ENCODE data around the gene HK2. TPM values are rescaled to one million over a fixed set of nuclear protein-coding genes. Genes with fewer than 3 reads are reported as not detected.

Gene HK2
- total RNA-seq, 4 donors from 2014 or later, result 0.29 to 8.6 (median 1.2) TPM

- H3K9me3 ChIP-seq, result no peaks in the 10 kb centered on the region
- H3K4me3 ChIP-seq, result no peak overlapping the region
- no peak for TF ChIP-seq POLR2A (IDR thresholded peaks at IDR 0.05)
- TF ChIP-seq, protein P1, sequence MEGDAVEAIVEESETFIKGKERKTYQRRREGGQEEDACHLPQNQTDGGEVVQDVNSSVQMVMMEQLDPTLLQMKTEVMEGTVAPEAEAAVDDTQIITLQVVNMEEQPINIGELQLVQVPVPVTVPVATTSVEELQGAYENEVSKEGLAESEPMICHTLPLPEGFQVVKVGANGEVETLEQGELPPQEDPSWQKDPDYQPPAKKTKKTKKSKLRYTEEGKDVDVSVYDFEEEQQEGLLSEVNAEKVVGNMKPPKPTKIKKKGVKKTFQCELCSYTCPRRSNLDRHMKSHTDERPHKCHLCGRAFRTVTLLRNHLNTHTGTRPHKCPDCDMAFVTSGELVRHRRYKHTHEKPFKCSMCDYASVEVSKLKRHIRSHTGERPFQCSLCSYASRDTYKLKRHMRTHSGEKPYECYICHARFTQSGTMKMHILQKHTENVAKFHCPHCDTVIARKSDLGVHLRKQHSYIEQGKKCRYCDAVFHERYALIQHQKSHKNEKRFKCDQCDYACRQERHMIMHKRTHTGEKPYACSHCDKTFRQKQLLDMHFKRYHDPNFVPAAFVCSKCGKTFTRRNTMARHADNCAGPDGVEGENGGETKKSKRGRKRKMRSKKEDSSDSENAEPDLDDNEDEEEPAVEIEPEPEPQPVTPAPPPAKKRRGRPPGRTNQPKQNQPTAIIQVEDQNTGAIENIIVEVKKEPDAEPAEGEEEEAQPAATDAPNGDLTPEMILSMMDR (IDR thresholded peaks at IDR 0.05), result no peak
- no peaks in the 10 kb centered on the region for H3K4me1 ChIP-seq
- intact Hi-C loops (cut with DNase I; ENCODE audit: low total_unique reads), result no loop called here
- H3K27me3 ChIP-seq, result no peaks in the 10 kb centered on the region
- no peaks in the 10 kb centered on the region for H3K36me3 ChIP-seq
- no peak for DNase-seq
- H3K27ac ChIP-seq, result no peak overlapping the region
These were observed 16.6 kb upstream of the HK2 start for GRCh38 chr2:74817304-74817675.

DNA sequence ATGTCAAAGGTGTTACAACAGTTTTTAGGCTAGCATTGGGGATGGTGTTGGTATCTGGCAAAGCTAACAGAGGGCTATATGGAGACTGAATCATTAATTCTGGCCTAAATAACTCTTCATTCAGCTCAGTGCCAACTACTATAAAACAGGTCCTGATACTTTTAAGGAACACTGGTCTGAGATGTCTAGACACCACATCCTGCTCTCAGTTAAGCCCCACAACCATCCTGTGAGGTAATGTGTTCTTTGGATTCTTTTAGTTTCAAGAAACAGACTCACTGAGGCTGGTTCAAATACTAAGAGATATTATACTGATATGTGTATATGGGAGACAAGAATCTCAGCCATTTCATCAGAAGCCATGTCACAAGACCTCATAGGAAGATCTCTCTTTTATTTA lies 14.2 kb upstream of the HK2 start:
- H3K4me3 ChIP-seq, result no peak overlapping the region
- no peaks in the 10 kb centered on the region for H3K4me1 ChIP-seq
- H3K36me3 ChIP-seq, result no peaks in the 10 kb centered on the region
- intact Hi-C loops (cut with DNase I; ENCODE audit: low total_unique reads), result no loop called here
- H3K27ac ChIP-seq, result no peak overlapping the region
- no peaks in the 10 kb centered on the region for H3K9me3 ChIP-seq
- no peaks in the 10 kb centered on the region for H3K27me3 ChIP-seq
- no peak for DNase-seq
- no peak for TF ChIP-seq POLR2A (IDR thresholded peaks at IDR 0.05)
- TF ChIP-seq, protein P1 (IDR thresholded peaks at IDR 0.05), result no peak

DNA sequence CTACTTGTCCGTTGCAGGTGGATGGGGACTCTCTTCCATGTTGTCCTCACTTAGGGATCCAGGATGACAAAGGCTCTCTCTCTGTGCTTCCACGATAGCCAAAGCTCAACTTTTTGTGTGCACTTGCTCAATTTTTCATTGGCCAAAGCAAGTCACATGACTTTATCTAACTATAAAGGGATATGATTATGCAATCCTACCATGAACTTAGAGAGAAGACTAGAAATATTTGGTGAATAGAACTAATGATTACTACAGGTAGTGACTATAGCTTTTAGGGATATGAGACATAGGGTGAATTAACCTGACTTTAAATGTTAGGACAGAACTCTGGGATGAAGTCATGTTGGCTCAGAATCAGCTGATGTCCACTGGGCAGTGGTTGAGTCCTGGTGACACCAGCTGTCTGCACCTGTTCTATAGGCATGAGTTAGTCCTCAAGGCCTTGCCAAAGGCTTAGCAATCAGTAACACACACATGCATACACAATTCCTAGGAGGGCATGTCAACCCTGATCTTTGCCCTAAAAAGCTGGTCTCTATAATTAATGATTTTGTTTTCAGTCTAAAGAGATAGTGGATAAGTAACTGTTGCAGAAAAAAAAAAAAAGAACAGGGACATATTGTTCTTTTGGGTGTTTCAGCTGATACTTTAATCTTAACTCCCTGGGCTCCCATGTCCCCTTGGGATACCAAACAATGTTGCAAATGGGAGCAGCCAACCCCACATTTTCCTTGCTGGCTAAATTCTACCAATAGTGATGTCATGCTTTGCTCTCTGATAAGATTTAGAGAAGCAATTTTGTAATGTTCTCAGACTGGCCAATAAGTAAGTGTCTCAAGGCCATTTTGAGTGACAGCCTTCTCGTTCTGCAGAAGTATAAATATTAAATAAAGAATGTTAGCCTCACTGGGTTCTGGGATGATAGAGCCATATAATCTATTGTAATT lies 12.5 kb upstream of the HK2 start:
- Histone ChIP-seq H3K9me3 (no peaks in the 10 kb centered on the region), H3K4me3 (no peak overlapping the region), H3K27ac (no peak overlapping the region), H3K27me3 (no peaks in the 10 kb centered on the region), H3K36me3 (no peaks in the 10 kb centered on the region), H3K4me1 (no peaks in the 10 kb centered on the region)
- TF ChIP-seq, protein P1 (IDR thresholded peaks at IDR 0.05), result no peak
- TF ChIP-seq POLR2A (IDR thresholded peaks at IDR 0.05), result no peak
- no peak for DNase-seq
- intact Hi-C loops (cut with DNase I; ENCODE audit: low total_unique reads), result no loop called here

DNA sequence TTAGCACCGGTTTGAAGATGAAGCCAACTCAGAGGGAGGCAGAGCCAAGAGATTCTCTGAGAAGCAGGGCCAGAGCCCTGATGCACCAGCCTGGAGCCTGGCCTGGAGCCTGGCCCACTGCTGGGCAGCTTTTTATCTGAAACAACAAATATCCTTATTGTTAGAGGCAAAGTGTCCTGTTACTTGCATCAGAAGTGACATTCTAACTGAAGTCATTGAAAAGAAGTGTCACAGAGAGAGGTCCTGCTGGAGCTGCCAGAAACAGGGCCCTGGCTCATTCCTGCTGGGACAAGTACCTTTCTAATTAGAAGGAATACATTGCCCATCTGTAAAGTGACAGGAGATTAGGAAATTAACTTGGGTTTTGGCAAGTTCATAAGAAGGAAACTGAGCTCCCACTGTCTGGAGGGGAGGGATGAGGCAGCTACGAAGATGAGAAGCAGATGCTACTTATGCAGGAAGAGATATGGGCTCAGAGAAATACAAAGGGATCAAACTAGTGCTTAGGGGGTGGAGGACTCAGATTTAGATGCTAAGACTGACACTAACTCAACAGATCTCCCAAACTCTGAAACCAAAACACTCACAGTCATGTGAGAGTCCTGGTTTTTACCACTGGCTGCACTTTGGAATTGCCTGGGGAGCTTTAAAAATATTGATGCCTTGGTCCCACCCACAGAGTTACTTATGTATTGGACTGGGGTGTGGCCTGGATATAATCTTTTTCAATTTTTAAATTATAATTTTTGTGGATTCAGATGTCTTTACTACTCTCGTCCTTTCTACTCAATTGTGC lies 11.0 kb upstream of the HK2 start:
- Histone ChIP-seq H3K27ac (no peak overlapping the region), H3K4me3 (no peak overlapping the region), H3K9me3 (no peaks in the 10 kb centered on the region), H3K4me1 (no peaks in the 10 kb centered on the region), H3K36me3 (no peaks in the 10 kb centered on the region), H3K27me3 (no peaks in the 10 kb centered on the region)
- intact Hi-C loops (cut with DNase I; ENCODE audit: low total_unique reads), result no loop called here
- TF ChIP-seq, protein P1 (IDR thresholded peaks at IDR 0.05), result no peak
- no peak for TF ChIP-seq POLR2A (IDR thresholded peaks at IDR 0.05)
- DNase-seq, result no peak

GRCh38 chr2:74824679-74825078 lies 9.2 kb upstream of the HK2 start:
- Histone ChIP-seq H3K4me1 (no peaks in the 10 kb centered on the region), H3K4me3 (no peak overlapping the region), H3K27me3 (no peaks in the 10 kb centered on the region), H3K36me3 (no peaks in the 10 kb centered on the region), H3K27ac (no peak overlapping the region), H3K9me3 (no peaks in the 10 kb centered on the region)
- TF ChIP-seq, protein P1 (IDR thresholded peaks at IDR 0.05), result no peak
- DNase-seq, result no peak
- intact Hi-C loops (cut with DNase I; ENCODE audit: low total_unique reads), result no loop called here

Data from uterus (tissue), 4 donors.